ENCODE results near the gene MAP3K3.

MAP3K3 gene

DNA sequence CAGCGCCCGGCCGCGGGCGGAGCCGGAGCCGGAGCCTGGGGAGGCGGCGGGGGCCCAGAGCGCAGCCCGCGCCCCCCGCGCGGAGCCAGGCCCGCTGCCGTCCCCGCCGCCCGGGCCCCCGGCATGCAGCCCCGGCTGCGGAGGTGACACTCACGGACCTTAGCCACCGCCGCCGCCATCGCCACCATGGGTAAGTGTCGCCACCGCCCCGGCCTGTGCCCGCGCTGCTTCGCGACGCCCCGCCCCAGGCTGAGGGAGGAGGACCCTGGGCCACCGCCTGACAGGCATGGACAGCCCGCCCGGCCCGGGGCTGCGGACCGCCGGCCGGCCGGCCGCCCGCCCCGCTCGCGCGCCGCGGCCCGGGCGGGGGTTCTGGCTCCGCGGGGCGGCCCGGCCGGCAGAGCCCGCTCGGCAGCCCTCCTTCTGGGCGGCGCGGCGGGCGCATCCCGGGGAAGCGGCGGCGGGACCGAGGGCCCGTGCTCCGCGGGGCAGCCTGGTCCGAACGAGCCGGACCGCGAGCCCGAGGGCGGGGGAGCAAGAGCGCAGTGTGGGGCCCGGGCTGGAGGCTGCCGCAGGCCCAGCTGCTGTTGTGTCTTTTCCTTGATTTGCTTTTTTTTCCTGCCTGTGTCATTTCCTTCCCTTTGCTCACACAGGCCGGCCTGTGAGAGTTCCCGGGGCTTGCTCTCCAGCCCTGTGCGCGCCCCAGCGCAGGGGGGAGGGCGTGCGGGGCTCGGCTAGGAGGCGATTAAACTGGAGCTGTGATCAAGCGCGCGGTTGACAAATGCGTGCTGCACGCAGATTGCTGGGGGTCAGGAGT is 565 bp downstream of the MAP3K3 start:
- peak; percentile 85 for DNase-seq (ENCODE audit: low spot score)

DNA sequence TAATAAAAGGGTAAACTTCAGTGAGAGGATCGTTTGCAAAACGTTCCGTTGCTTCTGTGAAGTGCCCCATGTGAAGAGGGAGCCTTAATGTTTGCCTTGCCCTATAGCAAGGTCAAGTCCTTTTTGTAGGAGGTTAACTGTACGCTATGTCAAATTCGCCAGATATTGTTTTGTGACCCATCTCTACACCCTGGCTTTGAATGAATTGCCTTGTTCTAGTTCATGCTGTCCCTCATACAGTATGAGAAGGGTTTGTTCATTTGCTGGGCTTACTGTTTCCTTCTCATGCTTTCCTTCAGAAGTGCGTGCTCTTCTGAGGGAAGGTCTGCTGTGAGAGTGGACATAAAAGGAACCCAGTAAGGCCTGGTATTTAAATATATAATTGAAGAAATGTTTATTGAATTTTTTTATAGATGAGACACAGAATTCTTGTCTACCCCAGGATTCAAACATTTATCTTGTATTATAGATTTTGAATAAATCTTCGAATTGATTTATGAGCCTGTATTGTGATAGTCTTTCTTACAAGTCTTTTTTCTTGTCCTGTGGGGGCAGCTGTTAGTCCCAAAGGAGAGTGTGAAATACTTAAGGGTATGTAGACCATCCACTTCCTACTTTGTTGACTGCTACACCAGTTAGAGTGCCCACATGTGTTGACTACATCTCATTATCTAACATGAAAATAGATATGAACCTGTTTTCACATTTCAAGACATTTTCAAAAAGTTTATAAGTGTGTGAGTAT is 1.7 kb downstream of the MAP3K3 start:
- no peak for DNase-seq (ENCODE audit: low spot score)

DNA sequence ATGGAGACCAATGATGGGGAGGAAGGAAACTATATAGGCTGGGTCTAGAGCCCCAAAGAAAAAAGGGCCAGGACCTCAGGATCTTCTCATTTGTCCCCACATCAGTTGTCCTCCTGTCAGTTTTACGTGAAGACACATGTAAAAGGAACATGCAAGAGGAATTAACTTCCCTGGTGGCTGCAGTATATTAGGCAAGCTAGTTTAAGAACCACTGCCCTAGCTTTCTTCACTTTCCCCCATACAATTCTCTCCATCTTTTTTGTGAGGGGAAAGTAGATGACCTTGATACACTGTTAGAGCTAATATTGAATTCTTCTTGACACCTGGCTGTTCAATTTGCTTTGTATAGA is 2.3 kb downstream of the MAP3K3 start:
- DNase-seq (ENCODE audit: low spot score) = no peak

DNA sequence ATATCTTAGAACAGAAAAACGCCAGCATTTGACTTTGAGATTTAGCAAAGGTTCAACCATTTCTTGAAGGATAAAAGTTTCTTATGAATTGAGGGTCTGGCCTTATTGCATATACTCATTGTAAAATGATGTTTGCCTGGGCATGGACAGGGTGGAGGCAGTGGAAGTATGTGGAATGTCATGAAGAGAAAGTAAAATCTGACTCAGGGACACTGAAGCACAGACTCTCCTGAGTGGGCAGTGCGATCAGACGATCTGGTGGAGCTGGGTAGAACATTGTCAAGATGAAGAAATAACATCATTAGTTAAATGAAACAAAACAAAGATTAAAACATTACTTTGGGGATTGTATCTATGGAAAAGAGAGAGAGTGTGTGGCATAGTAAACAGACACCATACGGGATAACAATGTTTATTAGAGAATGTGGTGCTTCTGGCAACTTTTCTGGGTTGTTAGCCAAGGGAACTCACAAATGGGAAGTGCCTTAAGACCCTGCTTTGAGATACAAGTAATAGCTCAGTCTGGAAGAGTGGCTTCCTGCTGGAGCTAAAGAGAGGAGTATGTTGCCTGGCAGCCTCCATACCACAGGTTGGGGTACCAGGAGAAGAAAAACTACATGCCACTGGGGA is 4.4 kb downstream of the MAP3K3 start:
- DNase-seq (ENCODE audit: low spot score) = peak; percentile 53

DNA sequence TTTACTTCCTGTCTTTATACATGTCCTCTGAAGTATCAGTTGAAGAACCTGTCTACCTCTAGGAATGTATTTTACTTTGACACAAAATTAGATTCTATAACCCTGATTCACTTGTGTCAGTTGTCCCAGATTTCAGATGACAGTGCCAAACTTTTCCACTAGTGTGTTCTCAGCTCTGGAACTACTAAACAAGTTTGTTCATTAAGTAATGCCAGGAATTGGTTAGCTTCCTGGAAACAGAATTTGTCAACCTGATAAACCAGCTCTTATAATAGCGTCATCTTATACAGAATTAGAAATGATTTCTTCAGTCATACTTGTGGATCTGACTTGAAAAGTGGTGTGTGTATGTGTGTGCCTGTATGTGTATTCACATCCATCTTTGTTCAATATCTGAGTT is 7.4 kb downstream of the MAP3K3 start:
- DNase-seq (ENCODE audit: low spot score) = no peak

DNA sequence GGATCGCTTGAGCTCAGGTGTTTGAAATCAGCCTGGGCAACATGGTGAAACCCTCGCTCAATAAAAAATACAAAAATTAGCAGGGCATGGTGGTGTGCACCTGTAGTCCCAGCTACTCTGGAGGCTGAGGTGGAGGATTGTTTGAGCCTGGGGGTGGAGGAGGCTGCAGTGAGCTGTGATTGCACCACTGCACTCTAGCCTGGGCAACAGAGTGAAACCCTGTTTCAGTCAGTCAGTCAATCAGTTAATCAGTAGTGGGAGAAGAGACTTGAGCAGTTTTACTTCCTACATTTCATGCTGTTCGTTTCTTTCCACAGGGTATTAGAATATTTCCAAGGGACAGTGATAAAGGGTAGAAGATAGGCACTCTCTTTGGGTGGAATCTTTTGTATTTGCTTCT is 8.8 kb downstream of the MAP3K3 start:
- no peak for DNase-seq (ENCODE audit: low spot score)

DNA sequence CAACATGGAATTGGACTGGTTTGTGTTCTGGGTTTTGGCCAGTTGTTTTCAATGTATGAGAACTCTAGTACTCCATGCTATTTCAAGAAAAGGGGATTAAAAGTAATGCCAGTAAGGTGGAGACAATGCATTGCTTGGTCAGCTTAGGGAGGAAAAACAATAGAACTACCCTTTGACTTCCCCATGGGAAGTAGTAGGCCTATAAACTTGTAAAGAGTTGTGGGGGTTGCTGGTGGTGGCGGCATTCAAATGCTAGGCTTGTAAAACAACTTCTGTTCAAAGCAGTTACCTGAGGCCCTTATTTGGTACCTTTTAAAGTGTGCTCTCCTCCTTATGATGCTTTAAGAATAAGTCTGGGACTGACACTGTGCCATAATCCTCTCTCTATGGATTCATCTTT is 9.4 kb downstream of the MAP3K3 start:
- DNase-seq (ENCODE audit: low spot score) = no peak

DNA sequence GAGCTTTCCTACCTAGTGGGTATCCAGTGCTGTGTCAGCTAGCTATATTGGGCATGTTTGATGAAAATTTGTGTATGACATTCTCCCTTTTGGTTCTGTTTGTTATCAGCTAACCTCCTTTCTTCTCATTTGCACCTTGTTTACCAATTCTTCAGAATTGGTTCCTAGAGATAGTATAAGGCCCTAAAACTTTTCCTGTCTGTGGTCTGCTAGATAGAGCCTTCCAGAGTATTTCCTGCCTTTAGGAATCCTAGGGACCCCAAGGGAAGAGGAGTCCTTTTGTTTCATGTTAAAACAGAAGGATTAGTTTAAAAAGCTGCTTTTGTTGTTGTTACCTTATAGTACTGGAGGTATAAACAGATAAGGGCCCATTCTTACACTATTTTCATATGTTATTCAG is 11.5 kb downstream of the MAP3K3 start:
- DNase-seq (ENCODE audit: low spot score) = no peak

DNA sequence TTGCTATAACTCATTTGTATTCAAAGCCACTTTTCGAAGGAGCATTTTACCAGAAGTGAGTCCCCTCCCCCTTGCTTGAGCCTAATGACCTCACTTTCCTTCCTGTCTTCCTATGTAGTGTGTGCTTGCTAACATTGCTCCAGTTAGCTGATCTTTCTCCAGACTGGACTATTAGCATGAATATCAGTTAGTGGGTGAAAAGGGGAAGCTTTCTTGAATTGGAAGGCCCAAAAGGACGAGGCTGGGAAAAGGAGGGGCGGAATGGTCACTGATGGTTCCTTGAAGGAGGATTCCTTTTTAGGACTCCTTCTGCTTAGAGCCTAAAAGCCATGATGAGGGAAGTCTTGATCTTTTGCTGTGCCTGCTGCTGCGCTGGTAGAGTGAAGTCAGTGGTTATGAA is 11.9 kb downstream of the MAP3K3 start:
- DNase-seq (ENCODE audit: low spot score) = no peak

DNA sequence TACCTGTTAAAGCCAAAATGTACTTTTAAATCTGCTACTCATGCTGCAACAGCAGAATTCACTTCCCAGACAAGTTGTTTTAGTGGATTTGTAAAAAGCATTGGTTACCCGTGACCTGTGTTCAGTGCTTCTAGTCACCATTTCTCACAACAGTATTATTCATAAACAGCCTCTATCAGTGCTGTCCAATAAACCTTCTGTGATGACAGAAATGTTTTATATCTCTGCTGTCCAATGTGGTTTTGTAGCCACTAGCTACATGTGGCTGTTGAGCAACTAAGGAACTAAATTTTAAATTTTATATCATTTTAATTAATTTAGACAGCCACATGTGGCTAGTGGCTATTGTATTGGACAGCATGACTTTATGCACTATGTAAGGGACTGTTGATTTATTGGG is 12.6 kb downstream of the MAP3K3 start:
- DNase-seq (ENCODE audit: low spot score) = no peak

DNA sequence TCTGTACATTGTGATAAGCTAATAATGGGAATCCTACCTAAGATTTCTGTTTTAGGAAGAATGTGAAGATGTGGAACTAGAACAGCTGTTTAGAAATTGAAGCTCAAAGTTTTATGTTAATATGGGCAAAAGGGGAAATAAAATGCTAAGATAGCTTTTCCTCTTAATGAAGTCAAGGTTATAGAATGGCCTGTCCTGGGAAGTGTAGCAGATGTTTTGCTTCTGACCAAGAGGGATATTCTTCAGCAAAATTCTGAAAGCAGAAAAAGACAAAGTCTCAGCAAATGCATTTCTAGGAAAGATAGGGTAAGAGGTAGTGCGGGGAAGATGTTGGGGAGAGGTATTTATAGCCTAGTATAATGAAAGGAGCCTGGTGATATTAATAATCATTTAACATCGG is 13.1 kb downstream of the MAP3K3 start:
- DNase-seq (ENCODE audit: low spot score) = no peak

DNA sequence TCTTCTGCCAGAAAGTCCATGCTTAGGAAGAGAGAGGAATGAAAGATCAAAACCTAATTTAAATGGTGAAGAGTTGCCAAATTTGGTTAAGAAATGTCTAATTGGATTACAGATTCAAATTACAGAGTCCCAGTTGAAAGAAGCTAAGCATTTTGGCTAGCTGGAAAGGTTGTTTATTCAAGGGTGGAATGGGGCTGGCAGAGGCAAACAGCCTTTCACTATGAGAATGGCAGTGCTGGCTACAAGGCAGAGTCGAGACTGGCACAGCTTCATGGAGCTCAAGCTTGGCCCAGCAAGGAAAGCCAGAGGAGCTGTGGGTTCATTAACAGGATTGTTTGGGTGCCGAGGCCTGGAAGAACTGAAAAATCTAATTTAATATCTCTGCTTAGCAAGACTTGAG is 13.6 kb downstream of the MAP3K3 start:
- DNase-seq (ENCODE audit: low spot score) = no peak

DNA sequence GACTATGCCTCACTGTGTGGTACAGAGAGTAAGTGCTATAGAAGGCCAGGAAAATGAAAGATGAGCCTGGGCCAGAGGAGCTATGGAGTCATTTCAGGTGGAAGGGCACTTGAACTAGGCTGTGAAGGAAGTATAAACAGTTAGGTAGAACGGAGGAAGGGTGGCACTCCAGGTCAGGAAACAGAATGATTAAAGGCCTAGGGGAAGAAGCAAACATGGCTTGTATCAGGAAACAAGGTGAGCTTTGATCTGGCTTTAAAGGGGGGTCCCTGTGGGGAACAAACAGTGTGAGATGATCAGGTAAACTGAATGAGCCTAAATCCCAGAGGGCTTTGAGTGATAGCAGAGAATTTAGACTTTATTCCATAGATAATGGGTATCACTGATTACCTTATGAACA is 16.9 kb downstream of the MAP3K3 start:
- no peak for DNase-seq (ENCODE audit: low spot score)

DNA sequence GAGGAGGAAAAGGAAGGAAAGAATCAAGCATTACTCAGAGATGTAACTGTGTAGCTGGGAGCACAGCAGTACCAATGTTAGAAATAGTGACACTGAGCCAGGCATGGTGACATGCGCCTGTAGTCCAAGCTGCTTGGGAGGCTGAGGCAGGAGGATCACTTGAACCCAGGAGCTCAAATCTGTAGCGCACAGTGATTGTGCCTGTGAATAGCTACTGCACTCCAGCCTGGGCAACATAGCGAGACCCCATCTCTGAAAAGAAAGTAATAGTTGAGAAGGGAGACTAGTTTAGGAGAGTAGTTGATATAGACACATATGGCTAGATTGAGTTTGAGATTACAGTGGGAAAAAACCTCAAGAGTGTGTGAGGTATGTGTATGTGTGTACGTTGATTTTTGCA is 17.8 kb downstream of the MAP3K3 start:
- DNase-seq (ENCODE audit: low spot score) = no peak

DNA sequence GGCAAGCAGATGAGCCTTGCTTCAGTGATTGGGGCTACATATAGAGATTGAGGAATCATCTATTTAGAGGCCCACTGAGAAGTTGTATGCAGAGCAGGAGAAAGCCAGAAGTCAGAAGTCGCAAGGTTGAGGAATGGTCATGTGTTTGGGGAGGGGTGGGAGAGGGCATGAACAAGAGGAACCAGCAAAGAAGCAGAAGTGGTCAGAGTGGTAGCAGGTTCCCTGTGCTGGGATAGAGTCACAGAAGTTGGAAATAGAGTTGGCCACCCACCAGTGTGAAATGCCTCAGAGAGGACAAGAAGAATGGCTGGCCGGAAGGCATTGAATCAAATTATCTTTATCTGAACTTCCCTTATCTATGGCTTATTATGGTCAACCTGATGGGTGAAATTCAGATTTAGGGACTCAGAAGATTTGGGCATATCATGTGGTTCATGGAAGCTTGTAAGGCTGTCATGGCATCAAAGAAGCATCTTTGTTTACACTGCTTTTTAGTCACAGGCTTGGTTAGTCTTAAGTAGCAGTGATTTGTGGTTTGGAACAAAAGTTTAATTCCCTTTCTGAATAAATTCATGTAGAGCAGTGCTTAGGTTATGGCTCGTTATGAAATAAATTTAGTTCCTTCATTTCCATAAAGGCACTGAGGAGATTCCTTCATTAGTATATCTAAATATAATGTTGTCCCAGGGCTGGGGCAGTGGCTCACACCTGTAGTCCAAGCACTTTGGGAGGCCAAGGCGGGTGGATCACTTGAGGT is 19.7 kb downstream of the MAP3K3 start:
- no peak for DNase-seq (ENCODE audit: low spot score)

DNA sequence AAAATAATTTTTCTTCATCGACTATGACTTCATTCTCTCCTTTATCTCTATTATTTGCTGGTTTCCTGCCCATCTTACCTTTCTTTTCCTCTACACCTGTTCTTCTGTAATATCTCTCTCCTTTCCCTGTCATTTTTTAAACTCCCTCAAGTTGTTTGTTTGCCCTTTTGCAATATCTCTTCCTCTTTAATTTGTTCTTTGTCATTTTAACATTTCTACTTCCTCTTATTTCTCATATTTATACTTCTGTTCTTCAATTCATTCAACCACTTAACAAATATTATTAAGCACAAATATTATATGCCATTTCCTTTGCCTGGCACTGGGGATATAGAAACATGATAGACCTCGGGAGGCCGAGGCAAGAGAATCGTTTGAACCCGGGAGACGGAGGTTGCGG is 22.6 kb downstream of the MAP3K3 start:
- DNase-seq (ENCODE audit: low spot score) = no peak

DNA sequence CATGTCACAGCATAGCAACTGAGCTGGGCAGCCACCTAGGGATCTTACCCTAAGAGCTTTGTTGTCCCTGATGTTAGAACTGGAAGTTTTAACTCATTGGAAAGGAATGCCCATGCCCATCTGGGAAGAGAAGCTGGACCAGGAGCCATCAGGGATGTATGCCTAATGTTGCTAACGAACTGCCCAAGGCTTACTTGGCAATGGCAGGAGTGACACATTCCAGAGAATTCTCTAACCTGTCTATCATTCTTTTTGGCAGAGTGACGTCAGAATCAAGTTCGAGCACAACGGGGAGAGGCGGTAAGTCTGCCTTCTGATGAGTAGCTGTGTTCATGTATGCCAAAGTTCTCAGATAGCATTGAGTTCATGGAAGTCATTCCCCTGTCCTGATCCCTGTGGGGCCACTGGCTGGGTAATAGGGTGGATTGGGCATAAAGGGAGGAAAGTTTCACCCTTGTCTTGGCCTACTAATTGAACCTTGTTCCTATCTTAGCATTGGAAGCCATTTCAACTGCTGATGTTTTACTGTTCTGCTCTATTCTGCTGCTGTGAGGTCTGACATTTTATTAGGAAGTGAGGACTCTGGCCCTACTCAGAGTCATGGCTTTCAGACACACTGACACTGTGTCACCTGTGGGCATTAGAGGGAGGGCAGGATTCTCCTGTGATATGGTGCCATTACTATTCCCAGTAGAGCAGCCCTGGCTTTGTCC is 23.7 kb downstream of the MAP3K3 start:
- peak; percentile 18 for DNase-seq (ENCODE audit: low spot score)

DNA sequence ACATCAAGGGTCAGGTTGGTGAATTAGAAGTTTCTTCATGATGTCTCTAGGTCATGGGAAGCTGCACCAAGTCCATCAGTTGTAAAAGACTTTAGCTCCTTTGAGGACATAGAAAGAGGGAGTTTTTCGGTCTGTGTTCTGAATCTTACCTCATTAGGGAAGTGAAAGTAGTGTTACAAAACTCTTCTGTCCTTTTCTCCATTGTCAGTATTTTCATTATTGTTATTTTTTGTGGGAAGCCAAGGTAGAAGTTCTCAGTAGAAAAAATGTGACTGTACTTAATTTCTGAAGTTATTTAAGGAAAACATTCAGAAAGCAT is 24.2 kb downstream of the MAP3K3 start:
- no peak for DNase-seq (ENCODE audit: low spot score)

DNA sequence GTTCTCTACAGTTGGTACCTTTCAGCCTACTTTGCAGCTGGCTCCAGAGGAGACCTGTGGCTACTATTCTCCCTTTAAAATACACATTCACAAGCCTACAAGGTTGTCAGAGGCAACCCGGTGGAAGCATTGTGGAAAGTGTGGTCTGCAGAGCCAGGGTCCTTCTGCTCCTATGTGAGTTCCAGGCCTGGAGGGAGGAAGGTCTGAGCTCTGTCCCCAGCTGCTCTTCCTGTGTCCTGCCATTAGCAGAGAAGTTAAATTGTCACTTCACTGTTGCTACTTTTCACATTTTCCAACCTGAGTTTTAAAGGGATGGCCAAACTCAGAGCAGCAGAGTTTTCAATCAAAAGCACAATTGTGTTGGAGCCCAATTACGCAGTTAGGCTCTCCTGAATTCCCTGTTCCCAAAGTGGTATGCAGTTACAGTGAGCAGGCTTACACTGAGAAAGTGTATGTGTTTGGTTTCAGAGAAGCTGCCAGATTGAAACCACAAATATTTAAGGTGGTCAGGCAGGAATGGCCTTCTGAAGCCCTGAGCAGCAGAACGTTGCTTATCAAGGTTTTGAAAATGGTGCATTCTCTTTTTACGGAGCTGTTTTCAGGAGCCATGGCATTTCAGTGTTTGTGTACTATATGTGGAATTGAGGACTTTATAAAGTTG is 25.0 kb downstream of the MAP3K3 start:
- DNase-seq (ENCODE audit: low spot score) = peak; percentile 79

DNA sequence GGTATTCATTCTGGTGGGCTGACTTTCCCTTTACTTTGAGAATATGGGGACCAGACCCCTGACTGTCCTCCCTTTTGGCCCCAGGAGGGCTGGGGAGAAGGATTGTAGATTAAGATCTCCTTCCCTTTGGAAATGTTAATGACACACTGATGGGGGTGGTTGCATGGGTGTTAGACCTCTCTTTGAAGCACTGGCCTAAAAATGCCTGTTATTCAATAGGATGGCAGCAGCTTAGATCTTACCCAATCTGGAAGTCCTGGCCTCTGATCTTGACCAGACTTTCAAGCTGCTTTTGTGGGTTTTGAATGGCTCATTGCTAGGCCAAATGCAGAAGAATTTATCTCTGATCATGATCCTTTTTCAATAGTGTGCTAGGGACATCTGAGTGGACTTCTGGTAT is 25.7 kb downstream of the MAP3K3 start:
- DNase-seq (ENCODE audit: low spot score) = no peak

DNA sequence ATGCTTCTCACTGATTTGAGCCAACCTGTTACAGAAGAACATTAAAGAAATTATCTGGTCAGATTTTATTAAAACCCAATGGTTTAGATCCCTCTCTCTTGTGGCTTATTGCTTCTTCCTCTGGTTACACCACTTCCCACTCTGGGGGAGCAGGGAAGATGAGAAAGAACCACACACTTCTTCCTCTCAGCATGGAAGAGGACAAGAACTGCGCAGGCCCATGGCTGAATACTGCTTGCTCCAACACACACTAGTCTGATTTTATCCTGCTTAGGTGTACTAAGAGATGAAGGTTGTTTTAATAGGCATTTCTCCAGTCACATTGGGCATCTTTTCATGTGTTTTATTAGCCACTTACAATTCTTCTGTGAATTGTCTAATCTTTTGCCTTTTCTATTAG is 27.6 kb downstream of the MAP3K3 start:
- DNase-seq (ENCODE audit: low spot score) = no peak

DNA sequence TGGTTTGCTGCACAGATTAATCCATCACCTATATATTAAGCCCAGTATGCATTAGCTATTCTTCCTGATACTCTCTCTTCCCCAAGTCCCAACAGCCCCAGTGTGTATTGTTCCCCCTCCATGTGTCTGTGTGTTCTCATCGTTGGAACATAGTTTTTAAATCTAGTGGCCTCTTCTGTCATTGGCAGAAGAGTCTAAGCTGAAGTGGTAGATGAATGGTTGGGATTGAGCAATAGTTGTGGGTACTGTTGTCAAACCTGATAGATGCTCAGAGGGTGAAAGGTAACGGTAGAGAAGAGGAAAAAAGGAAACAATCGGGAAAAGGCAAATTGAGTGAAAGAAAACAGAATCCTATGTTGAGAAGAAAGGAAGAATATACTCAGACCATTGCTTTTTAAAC is 29.9 kb downstream of the MAP3K3 start:
- DNase-seq (ENCODE audit: low spot score) = no peak
